ENCODE measurements around the gene ABCG8.

DNA sequence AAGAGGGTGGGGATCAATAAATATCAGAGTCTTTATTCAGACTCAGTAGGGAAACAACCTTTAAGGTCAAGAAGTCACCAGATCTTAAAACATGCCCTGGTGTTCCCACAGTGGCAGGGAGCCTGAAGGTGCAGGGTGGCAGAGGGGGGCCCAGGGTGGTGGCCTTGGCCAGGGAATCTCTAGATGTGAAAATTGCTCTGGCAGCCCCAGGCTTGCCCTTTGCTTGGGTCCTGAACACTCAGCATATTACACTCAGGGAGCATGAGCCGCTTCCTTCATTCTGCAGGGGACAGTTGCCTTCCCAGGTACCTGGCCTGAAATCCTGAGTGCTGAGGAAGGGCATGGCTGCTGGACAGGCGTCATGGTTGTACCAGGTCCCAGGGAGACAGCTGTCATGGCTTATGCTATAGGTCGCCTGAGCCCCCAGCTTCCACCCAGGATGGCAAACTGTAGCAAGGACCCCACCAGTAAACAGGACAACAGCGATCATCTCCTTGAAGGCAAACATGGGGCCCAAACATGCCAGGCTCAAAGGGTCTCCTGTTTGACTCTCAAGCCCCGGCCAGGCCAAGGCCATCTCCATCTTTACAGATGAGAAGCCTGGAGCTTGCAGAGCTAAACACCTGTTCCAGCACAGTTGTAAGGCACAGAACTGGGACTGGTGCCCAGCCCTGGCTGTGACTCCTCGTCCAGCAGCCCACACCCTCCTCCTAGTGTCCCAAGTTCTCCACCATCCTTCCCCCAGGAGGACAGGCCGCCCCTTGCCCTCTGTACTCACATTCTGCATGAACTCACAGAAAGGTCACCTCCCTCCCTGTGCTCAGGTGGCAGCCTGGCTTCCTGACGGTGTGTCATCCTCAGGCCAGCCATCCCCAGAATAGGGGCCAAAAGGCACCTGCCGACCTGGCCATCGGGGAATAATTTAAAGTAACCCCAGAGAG lies 14.6 kb downstream of the ABCG8 start:
- TF ChIP-seq, protein P1, sequence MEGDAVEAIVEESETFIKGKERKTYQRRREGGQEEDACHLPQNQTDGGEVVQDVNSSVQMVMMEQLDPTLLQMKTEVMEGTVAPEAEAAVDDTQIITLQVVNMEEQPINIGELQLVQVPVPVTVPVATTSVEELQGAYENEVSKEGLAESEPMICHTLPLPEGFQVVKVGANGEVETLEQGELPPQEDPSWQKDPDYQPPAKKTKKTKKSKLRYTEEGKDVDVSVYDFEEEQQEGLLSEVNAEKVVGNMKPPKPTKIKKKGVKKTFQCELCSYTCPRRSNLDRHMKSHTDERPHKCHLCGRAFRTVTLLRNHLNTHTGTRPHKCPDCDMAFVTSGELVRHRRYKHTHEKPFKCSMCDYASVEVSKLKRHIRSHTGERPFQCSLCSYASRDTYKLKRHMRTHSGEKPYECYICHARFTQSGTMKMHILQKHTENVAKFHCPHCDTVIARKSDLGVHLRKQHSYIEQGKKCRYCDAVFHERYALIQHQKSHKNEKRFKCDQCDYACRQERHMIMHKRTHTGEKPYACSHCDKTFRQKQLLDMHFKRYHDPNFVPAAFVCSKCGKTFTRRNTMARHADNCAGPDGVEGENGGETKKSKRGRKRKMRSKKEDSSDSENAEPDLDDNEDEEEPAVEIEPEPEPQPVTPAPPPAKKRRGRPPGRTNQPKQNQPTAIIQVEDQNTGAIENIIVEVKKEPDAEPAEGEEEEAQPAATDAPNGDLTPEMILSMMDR (IDR thresholded peaks at IDR 0.05; ENCODE audit: poor library complexity) = no peak
- TF ChIP-seq EZH2phosphoT487 (IDR thresholded peaks at IDR 0.05; ENCODE audit: low read depth, severe bottlenecking, unreplicated experiment) = no peak

Measured in hepatocyte (in vitro differentiated cells).